Neural cell (in vitro differentiated cells): ENCODE measurements around the gene CDCP1.

Experiments used
- POLR2AphosphoS5 ChIP-seq: IDR thresholded peaks from 2 replicates; pipeline ENCODE4 v1.6.1; 2012
- TF ChIP-seq, protein P1 (sequence below): fragments of 450-650 bp; IDR thresholded peaks from 2 replicates; pipeline ENCODE4 v1.5.1; 2014; ENCODE audit warnings: antibody characterized with exemption, mild to moderate bottlenecking, moderate library complexity; ENCODE audit not compliant: poor library complexity, severe bottlenecking

DNA sequence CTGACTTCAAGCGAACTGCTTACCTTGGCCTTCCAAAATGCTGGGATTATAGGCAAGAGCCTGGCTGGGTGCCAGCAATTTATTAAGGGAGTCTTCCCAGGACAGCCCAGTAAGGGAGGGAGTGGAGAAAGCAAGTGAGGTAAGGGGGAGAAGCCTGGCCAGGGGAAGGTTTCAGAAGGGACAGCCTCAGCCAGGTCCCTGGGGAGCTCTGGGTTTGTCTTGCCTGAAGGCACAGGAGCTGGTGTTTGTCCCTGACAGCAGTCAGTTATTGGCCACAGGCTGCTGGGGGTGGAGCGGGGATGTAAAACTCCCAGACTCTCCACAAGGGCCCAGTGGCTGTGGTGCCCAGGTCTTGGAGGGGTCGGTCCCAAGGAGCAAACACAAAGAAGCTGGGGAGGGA is 33.0 kb upstream of the CDCP1 start:
- no peak for TF ChIP-seq POLR2AphosphoS5
- TF ChIP-seq, protein P1, sequence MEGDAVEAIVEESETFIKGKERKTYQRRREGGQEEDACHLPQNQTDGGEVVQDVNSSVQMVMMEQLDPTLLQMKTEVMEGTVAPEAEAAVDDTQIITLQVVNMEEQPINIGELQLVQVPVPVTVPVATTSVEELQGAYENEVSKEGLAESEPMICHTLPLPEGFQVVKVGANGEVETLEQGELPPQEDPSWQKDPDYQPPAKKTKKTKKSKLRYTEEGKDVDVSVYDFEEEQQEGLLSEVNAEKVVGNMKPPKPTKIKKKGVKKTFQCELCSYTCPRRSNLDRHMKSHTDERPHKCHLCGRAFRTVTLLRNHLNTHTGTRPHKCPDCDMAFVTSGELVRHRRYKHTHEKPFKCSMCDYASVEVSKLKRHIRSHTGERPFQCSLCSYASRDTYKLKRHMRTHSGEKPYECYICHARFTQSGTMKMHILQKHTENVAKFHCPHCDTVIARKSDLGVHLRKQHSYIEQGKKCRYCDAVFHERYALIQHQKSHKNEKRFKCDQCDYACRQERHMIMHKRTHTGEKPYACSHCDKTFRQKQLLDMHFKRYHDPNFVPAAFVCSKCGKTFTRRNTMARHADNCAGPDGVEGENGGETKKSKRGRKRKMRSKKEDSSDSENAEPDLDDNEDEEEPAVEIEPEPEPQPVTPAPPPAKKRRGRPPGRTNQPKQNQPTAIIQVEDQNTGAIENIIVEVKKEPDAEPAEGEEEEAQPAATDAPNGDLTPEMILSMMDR: no peak
